ENCODE results near the gene TRPM5.

The TRPM5 gene

GRCh38 chr11:2408671-2409070, 35.6 kb downstream of the TRPM5 start:
- DNase-seq (ENCODE audit: low read depth): no peak
- TF ChIP-seq, protein P1, sequence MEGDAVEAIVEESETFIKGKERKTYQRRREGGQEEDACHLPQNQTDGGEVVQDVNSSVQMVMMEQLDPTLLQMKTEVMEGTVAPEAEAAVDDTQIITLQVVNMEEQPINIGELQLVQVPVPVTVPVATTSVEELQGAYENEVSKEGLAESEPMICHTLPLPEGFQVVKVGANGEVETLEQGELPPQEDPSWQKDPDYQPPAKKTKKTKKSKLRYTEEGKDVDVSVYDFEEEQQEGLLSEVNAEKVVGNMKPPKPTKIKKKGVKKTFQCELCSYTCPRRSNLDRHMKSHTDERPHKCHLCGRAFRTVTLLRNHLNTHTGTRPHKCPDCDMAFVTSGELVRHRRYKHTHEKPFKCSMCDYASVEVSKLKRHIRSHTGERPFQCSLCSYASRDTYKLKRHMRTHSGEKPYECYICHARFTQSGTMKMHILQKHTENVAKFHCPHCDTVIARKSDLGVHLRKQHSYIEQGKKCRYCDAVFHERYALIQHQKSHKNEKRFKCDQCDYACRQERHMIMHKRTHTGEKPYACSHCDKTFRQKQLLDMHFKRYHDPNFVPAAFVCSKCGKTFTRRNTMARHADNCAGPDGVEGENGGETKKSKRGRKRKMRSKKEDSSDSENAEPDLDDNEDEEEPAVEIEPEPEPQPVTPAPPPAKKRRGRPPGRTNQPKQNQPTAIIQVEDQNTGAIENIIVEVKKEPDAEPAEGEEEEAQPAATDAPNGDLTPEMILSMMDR (conservative IDR thresholded peaks at IDR 0.05; ENCODE audit: low read depth, low read length): no peak
- H3K4me3 ChIP-seq (ENCODE audit: low read length): no peak overlapping the region

DNA sequence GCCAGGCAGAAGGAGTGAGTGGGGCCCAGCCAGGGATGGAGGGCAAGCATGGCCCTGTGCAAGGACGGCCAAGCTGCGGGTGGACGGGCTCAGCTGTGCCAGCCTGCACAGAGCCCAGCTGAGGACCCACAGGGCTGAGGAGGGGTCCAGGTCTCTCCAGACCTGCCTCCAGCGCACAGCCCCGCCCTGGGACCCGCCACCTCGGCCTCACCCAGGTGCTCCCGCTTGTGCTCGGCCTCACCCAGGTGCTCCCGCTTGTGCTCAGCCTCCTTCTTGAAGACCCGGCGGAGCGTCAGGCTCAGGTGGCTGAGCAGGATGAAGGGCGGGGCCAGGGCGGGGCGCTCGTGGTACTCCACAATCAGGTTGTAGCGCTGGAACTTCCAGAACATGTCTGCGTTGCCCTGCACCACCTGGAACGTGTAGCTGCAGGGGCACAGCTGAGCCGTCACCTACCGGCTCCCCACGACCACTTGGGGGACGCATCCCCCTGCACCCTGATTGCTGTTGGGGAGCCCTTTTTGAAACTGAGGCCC, 37.4 kb downstream of the TRPM5 start:
- no peak for DNase-seq (ENCODE audit: low read depth)
- TF ChIP-seq, protein P1 (conservative IDR thresholded peaks at IDR 0.05; ENCODE audit: low read depth, low read length): no peak
- H3K4me3 ChIP-seq (ENCODE audit: low read length): no peak overlapping the region

DNA sequence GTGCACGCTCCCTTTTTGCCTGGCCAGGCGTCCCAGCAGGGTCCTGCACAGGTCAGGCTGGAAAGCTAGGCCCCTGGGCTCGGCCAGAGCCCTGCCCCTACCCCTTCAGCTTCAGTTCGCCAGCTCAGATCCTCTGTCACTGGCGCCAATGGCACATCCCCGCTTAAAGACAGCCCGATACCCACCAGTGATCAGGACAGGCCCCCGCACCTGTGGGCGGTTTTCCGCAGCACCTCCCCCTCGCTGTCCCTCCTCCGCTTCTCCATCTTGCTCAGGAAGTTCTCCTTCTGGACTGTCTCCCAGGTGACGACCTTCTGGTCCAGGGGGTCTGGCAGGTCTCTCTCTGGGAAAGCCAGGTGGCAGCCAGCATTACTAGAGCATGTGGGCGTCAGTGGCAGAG, 37.9 kb downstream of the TRPM5 start:
- TF ChIP-seq, protein P1 (conservative IDR thresholded peaks at IDR 0.05; ENCODE audit: low read depth, low read length): no peak
- DNase-seq (ENCODE audit: low read depth): no peak
- H3K4me3 ChIP-seq (ENCODE audit: low read length): no peak overlapping the region

DNA sequence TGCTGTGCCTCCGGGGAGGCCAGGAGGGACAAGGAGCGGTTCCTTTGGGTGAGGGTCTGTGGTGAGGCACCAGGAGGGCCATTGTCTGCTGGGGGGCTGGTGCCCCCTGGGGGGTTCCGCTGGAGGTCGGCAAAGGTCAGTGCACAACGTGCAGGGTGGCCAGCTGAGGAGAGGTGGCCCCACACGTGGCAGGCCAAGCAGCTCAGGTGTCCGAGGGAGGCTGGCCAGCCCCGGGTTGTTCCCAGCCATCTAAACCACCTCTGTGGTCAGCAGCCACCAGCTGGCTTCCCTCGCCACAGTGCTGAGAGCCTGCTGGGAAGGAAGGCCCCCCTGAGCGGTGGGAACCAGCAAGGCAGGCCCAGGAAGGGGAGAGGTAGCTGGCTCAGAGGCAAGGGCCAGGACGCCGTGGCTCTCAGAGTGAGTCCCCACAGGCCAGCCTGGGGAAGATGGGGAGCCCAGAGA, 39.5 kb downstream of the TRPM5 start:
- no peak overlapping the region for H3K4me3 ChIP-seq (ENCODE audit: low read length)
- DNase-seq (ENCODE audit: low read depth): no peak
- TF ChIP-seq, protein P1 (conservative IDR thresholded peaks at IDR 0.05; ENCODE audit: low read depth, low read length): no peak

DNA sequence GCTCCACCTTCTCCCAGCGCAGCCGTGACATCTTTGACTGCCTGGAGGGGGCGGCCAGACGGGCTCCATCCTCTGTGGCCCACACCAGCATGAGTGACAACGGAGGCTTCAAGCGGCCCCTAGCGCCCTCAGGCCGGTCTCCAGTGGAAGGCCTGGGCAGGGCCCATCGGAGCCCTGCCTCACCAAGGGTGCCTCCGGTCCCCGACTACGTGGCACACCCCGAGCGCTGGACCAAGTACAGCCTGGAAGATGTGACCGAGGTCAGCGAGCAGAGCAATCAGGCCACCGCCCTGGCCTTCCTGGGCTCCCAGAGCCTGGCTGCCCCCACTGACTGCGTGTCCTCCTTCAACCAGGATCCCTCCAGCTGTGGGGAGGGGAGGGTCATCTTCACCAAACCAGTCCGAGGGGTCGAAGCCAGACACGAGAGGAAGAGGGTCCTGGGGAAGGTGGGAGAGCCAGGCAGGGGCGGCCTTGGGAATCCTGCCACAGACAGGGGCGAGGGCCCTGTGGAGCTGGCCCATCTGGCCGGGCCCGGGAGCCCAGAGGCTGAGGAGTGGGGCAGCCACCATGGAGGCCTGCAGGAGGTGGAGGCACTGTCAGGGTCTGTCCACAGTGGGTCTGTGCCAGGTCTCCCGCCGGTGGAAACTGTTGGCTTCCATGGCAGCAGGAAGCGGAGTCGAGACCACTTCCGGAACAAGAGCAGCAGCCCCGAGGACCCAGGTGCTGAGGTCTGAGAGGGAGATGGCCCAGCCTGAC, 41.2 kb downstream of the TRPM5 start:
- no peak overlapping the region for H3K4me3 ChIP-seq (ENCODE audit: low read length)
- no peak for DNase-seq (ENCODE audit: low read depth)
- TF ChIP-seq, protein P1 (conservative IDR thresholded peaks at IDR 0.05; ENCODE audit: low read depth, low read length): no peak

- no peak for DNase-seq (ENCODE audit: low read depth)
Observed at GRCh38 chr11:2402106-2402505, 42.2 kb downstream of the TRPM5 start.

More at GRCh38 chr11:2402106-2402505, 42.2 kb downstream of the TRPM5 start:
- peak overlapping the region; percentile 100 for H3K4me3 ChIP-seq (ENCODE audit: low read length)
- TF ChIP-seq, protein P1 (conservative IDR thresholded peaks at IDR 0.05; ENCODE audit: low read depth, low read length): no peak

Measured in retinal pigment epithelial cell (primary cell).